Osteocyte (in vitro differentiated cells): ENCODE measurements around the gene NR2F2. TPM values are rescaled to one million over a fixed set of nuclear protein-coding genes. Genes with fewer than 3 reads are reported as not detected.

Experiments
- DNase-seq: peaks from one replicate; pipeline ENCODE4 v3.0.0; 2021; ENCODE audit warnings: mixed read lengths; ENCODE audit not compliant: unreplicated experiment; ENCODE audit errors: extremely low spot score
- H3K27ac Mint-ChIP-seq: one replicate; pipeline ENCODE4 v1.8.0; 2021; ENCODE audit warnings: mild to moderate bottlenecking, mixed read lengths; ENCODE audit not compliant: unreplicated experiment
- H3K27me3 Mint-ChIP-seq: one replicate; pipeline ENCODE4 v1.8.0; 2021; ENCODE audit warnings: mixed read lengths; ENCODE audit not compliant: unreplicated experiment
- H3K36me3 Mint-ChIP-seq: one replicate; pipeline ENCODE4 v1.8.0; 2021; ENCODE audit warnings: mixed read lengths; ENCODE audit not compliant: unreplicated experiment
- H3K4me1 Mint-ChIP-seq: one replicate; pipeline ENCODE4 v1.8.0; 2021; ENCODE audit warnings: mixed read lengths; ENCODE audit not compliant: unreplicated experiment
- H3K4me3 Mint-ChIP-seq: one replicate; pipeline ENCODE4 v1.8.0; 2021; ENCODE audit warnings: mild to moderate bottlenecking, moderate library complexity, mixed read lengths; ENCODE audit not compliant: unreplicated experiment
- H3K9me3 Mint-ChIP-seq: one replicate; pipeline ENCODE4 v1.8.0; 2021; ENCODE audit warnings: mixed read lengths; ENCODE audit not compliant: unreplicated experiment
- CTCF ChIP-seq: fragments of 200-600 bp; sonication (generic); IDR thresholded peaks from 2 replicates; pipeline ENCODE4 v1.5.0; 2021; ENCODE audit warnings: antibody characterized with exemption, mild to moderate bottlenecking, moderate library complexity
- total RNA-seq: library from RNA; stranded (reverse); gene quantifications from 2 replicates; pipeline ENCODE4 v1.2.1, GENCODE V29; 2021

The NR2F2 gene
- total RNA-seq, 1 donor from 2014 or later, result 286 TPM

GRCh38 chr15:96353416-96353929, 23.0 kb downstream of the NR2F2 start:
- DNase-seq, result no peak
- H3K4me1 Mint-ChIP-seq, result peaks cover 63% of the 10 kb centered on the region
- no peaks in the 10 kb centered on the region for H3K27me3 Mint-ChIP-seq

GRCh38 chr15:96353930-96354730, 23.6 kb downstream of the NR2F2 start:
- peaks cover 62% of the 10 kb centered on the region for H3K4me1 Mint-ChIP-seq
- H3K36me3 Mint-ChIP-seq, result peaks cover 8% of the 10 kb centered on the region
- no peaks in the 10 kb centered on the region for H3K27me3 Mint-ChIP-seq
- DNase-seq, result no peak
- no peak overlapping the region for H3K4me3 Mint-ChIP-seq
- peak overlapping the region; percentile 79 for H3K27ac Mint-ChIP-seq
- peak; percentile 73 for TF ChIP-seq CTCF
- no peaks in the 10 kb centered on the region for H3K9me3 Mint-ChIP-seq

More at GRCh38 chr15:96353416-96353929, 23.0 kb downstream of the NR2F2 start:
- H3K9me3 Mint-ChIP-seq, result no peaks in the 10 kb centered on the region
- no peak for TF ChIP-seq CTCF
- H3K27ac Mint-ChIP-seq, result peak overlapping the region; percentile 79
- peaks cover 10% of the 10 kb centered on the region for H3K36me3 Mint-ChIP-seq
- H3K4me3 Mint-ChIP-seq, result no peak overlapping the region

- H3K9me3 Mint-ChIP-seq, result no peaks in the 10 kb centered on the region
- H3K36me3 Mint-ChIP-seq, result peaks cover 6% of the 10 kb centered on the region
- H3K27ac Mint-ChIP-seq, result no peak overlapping the region
- TF ChIP-seq CTCF, result peak; percentile 51
- no peak for DNase-seq
- no peak overlapping the region for H3K4me3 Mint-ChIP-seq
- H3K4me1 Mint-ChIP-seq, result peaks cover 61% of the 10 kb centered on the region
- H3K27me3 Mint-ChIP-seq, result no peaks in the 10 kb centered on the region
These were observed 24.4 kb downstream of the NR2F2 start for GRCh38 chr15:96354731-96355567.

GRCh38 chr15:96355568-96356187, 25.2 kb downstream of the NR2F2 start:
- Mint-ChIP-seq H3K4me1 (peaks cover 57% of the 10 kb centered on the region), H3K27me3 (no peaks in the 10 kb centered on the region), H3K9me3 (no peaks in the 10 kb centered on the region), H3K4me3 (peak overlapping the region; percentile 26), H3K27ac (no peak overlapping the region), H3K36me3 (peaks cover 3% of the 10 kb centered on the region)
- no peak for DNase-seq
- TF ChIP-seq CTCF, result no peak
